Pancreas (tissue), 10 donors: ENCODE data around the gene GUCD1. TPM values are rescaled to one million over a fixed set of nuclear protein-coding genes. Genes with fewer than 3 reads are reported as not detected.

Experiments used
- ATAC-seq, 4 donors: fragments of 200-7000 bp; cut with Tn5 transposase; one replicate each; pipeline versions ENCODE4 v1.8.0 to v1.9.1; 2020; ENCODE audit warnings: mild to moderate bottlenecking in 4 of 4, moderate library complexity in 4 of 4
- DNase-seq, 6 donors: peaks; one replicate each; pipeline ENCODE4 v3.0.0-alpha.2; 2020
- FAIRE-seq: peaks from 2 replicates; lab custom pipeline; 2012; peaks lifted over from hg19 to GRCh38; lab: Jason Lieb, UNC
- H3K27ac ChIP-seq, 4 donors: fragments of 200-600 bp; sonication (generic); 1 replicate in 3 of 4; 2 replicates in 1 of 4; pipeline versions ENCODE4 v1.5.0 to v1.8.0; 2020
- H3K27me3 ChIP-seq, 4 donors: fragments of 200-600 bp; one replicate each; pipeline ENCODE4 v1.8.0; 2021
- H3K36me3 ChIP-seq, 3 donors: fragments of 200-600 bp; sonication (generic) in 1 of 3; one replicate each; pipeline versions ENCODE4 v1.5.0 to v1.8.0; 2020 to 2021
- H3K4me1 ChIP-seq, 3 donors: fragments of 200-600 bp; one replicate each; pipeline ENCODE4 v1.8.0; 2021
- H3K4me3 ChIP-seq, 4 donors: fragments of 200-600 bp; sonication (generic) in 2 of 4; one replicate each; pipeline versions ENCODE4 v1.5.0 to v1.8.0; 2020 to 2021
- H3K9me3 ChIP-seq, 4 donors: fragments of 200-600 bp; one replicate each; pipeline ENCODE4 v1.8.0; 2021
- CTCF ChIP-seq, 4 donors: fragments of 200-600 bp; sonication (generic) in 3 of 4; IDR thresholded peaks; one replicate each; pipeline versions ENCODE4 v1.5.0 to v1.8.0; 2021; ENCODE audit warnings: antibody characterized with exemption in 4 of 4
- WGBS, 2 donors: extraction: QIAGEN DNeasy Blood & Tissue Kit; methylation state at CpG; one replicate each; pipeline ENCODE4 v1.1.7; 2013; 5-methylcytosine and 5-hydroxymethylcytosine counted together
- intact Hi-C, 3 donors: fragments of 100-400 bp; cut with DNase I; formaldehyde crosslinking; loops; one replicate each; pipeline versions ENCODE4 v1.11.1 to v1.14.2; 2022
- polyA plus RNA-seq, 2 donors: library from polyadenylated mRNA; stranded (reverse); fragments of 200-250 nt; gene quantifications; one replicate each; pipeline ENCODE4 v1.2.3, GENCODE V29; 2013
- total RNA-seq, 6 donors: library from RNA; stranded (reverse); fragmentation: NEBNext Ultra II Directional in 4 of 6; extraction: Animal tissue kit (Norgen Biotek cat#: 25700) in 4 of 6; gene quantifications; one replicate each; pipeline versions ENCODE4 v1.2.1 to v1.2.4, GENCODE V29; 2021 to 2023
- donor health status: healthy with polysubstance abuse.
- donor health status: DM: no; HTN: no; CAD: no; lungs with moderate emphysema.
- donor health status: DM: no; HTN: no; CAD: no.
- donor health status: control.
- donor health status: control.
- donor health status: Bipolar disorder and iron deficiency.
- donor health status: DM: yes; HTN: yes; CAD: no.
- donor health status: DM: no; HTN: no; CAD: no.
- donor health status: DM: no; HTN: no; CAD: no.
- donor health status: DM: yes; HTN: yes; CAD: no.

GUCD1 gene
- total and polyA plus RNA-seq, 8 donors = 39.9 to 55.2 (median 45.9) TPM

GRCh38 chr22:24519496-24519895 is 35.4 kb downstream of the GUCD1 start:
- no peak for TF ChIP-seq CTCF (IDR thresholded peaks at IDR 0.05)
- no peaks in the 10 kb centered on the region for H3K9me3 ChIP-seq
- 75 to 78% methylated on average over 5 of the region's 5 CpGs for WGBS, 2 donors
- H3K36me3 ChIP-seq = no peaks in the 10 kb centered on the region
- no peak overlapping the region for H3K27ac ChIP-seq
- H3K4me3 ChIP-seq = no peak overlapping the region
- peak in 1 of 6 donors; percentile 17 for DNase-seq
- no peak for FAIRE-seq
- no peak for ATAC-seq
- intact Hi-C loops = loop anchor here in 1 of 3 donors (5.0 kb wide), 1 partner anchor 92 kb away; the partner anchor contains the start of gene ADORA2A
- H3K27me3 ChIP-seq = no peaks in the 10 kb centered on the region
- peaks cover 0 to 11% (median 7%) of the 10 kb centered on the region in 3 donors for H3K4me1 ChIP-seq

- DNase-seq (no peak), ATAC-seq (no peak), FAIRE-seq (no peak)
- H3K4me3 ChIP-seq = no peak overlapping the region
- no peak for TF ChIP-seq CTCF (IDR thresholded peaks at IDR 0.05)
- H3K9me3 ChIP-seq = no peaks in the 10 kb centered on the region
- no peak overlapping the region for H3K27ac ChIP-seq
- intact Hi-C loops = loop anchor here in 1 of 3 donors (5.0 kb wide), 1 partner anchor 92 kb away; the partner anchor contains the start of gene ADORA2A
- peaks cover 0 to 13% (median 10%) of the 10 kb centered on the region in 3 donors for H3K4me1 ChIP-seq
- no peaks in the 10 kb centered on the region for H3K27me3 ChIP-seq
- no peaks in the 10 kb centered on the region for H3K36me3 ChIP-seq
- 78 to 80% methylated on average over 9 of the region's 9 CpGs for WGBS, 2 donors
Measured at GRCh38 chr22:24518771-24519485, 36.0 kb downstream of the GUCD1 start.

GRCh38 chr22:24518228-24518627 is 36.7 kb downstream of the GUCD1 start:
- Histone ChIP-seq H3K9me3 (no peaks in the 10 kb centered on the region), H3K4me1 (peaks cover 0 to 15% (median 10%) of the 10 kb centered on the region in 3 donors), H3K36me3 (no peaks in the 10 kb centered on the region), H3K27ac (no peak overlapping the region), H3K4me3 (no peak overlapping the region), H3K27me3 (no peaks in the 10 kb centered on the region)
- ATAC-seq (no peak), DNase-seq (no peak), FAIRE-seq (no peak)
- no peak for TF ChIP-seq CTCF (IDR thresholded peaks at IDR 0.05)
- 86 to 91% methylated on average over 3 of the region's 3 CpGs for WGBS, 2 donors
- intact Hi-C loops = loop anchor here in 1 of 3 donors (5.0 kb wide), 1 partner anchor 91 kb away; the partner anchor contains the start of gene ADORA2A

- H3K27me3 ChIP-seq = no peaks in the 10 kb centered on the region
- WGBS, 2 donors = 91 to 93% methylated on average over 2 of the region's 2 CpGs
- no peaks in the 10 kb centered on the region for H3K9me3 ChIP-seq
- intact Hi-C loops = loop anchor here in 1 of 3 donors (5.0 kb wide), 1 partner anchor 90 kb away; the partner anchor contains the start of gene ADORA2A
- no peak overlapping the region for H3K27ac ChIP-seq
- no peak for ATAC-seq
- no peaks in the 10 kb centered on the region for H3K36me3 ChIP-seq
- H3K4me3 ChIP-seq = no peak overlapping the region
- FAIRE-seq = no peak
- TF ChIP-seq CTCF (IDR thresholded peaks at IDR 0.05) = no peak
- DNase-seq = peak in 1 of 6 donors; percentile 15
- H3K4me1 ChIP-seq = peaks cover 0 to 15% (median 10%) of the 10 kb centered on the region in 3 donors
Measured at GRCh38 chr22:24517446-24517845, 37.5 kb downstream of the GUCD1 start.
